Kidney (tissue), 14 donors: ENCODE measurements around the gene FAM204A. TPM values are rescaled to one million over a fixed set of nuclear protein-coding genes. Genes with fewer than 3 reads are reported as not detected.

Experiments
- DNase-seq, 5 donors: peaks; one replicate each; pipeline ENCODE4 v3.0.0-alpha.2; 2013 to 2020
- FAIRE-seq: peaks from 2 replicates; lab custom pipeline; 2012; peaks lifted over from hg19 to GRCh38; lab: Jason Lieb, UNC
- H3K27ac ChIP-seq, 2 donors: one replicate each; pipeline ENCODE4 v1.7.0; 2013; ENCODE audit warnings: low read depth in 2 of 2, low read length in 2 of 2, inconsistent platforms in 1 of 2
- H3K27me3 ChIP-seq: one replicate; pipeline ENCODE4 v1.7.1; 2013; ENCODE audit warnings: low read length, inconsistent platforms; ENCODE audit not compliant: control insufficient read depth, insufficient read depth
- H3K36me3 ChIP-seq, 3 donors: one replicate each; pipeline versions ENCODE4 v1.7.0 to v1.7.1; 2013; ENCODE audit warnings: low read length in 3 of 3, control low read depth in 1 of 3, inconsistent platforms in 1 of 3; ENCODE audit not compliant: insufficient read depth in 3 of 3, control insufficient read depth in 2 of 3
- H3K4me1 ChIP-seq, 3 donors: one replicate each; pipeline versions ENCODE4 v1.7.0 to v1.7.1; 2013; ENCODE audit warnings: low read length in 3 of 3, inconsistent platforms in 1 of 3, low read depth in 1 of 3; ENCODE audit not compliant: control insufficient read depth in 2 of 3, insufficient read depth in 2 of 3
- H3K4me3 ChIP-seq, 3 donors: one replicate each; pipeline versions ENCODE4 v1.7.0 to v1.8.1; 2013; ENCODE audit warnings: low read length in 3 of 3, control low read depth in 1 of 3, inconsistent platforms in 1 of 3
- H3K9ac ChIP-seq, 3 donors: one replicate each; pipeline versions ENCODE4 v1.7.0 to v1.7.1; 2013; ENCODE audit warnings: low read length in 3 of 3, control low read depth in 1 of 3, inconsistent platforms in 1 of 3
- H3K9me3 ChIP-seq, 3 donors: one replicate each; pipeline versions ENCODE4 v1.7.0 to v1.7.1; 2013; ENCODE audit warnings: low read length in 3 of 3, control low read depth in 1 of 3, inconsistent platforms in 1 of 3; ENCODE audit not compliant: control insufficient read depth in 2 of 3, insufficient read depth in 1 of 3
- CTCF ChIP-seq: IDR thresholded peaks from 3 replicates; pipeline ENCODE4 v1.5.1; 2012; ENCODE audit warnings: mild to moderate bottlenecking, moderate library complexity, borderline replicate concordance; ENCODE audit not compliant: insufficient read depth; ENCODE audit errors: extremely low read depth
- intact Hi-C: fragments of 100-400 bp; cut with DNase I; formaldehyde crosslinking; loops from one replicate; pipeline ENCODE4 v1.11.1; 2022
- polyA plus RNA-seq: library from polyadenylated mRNA; stranded (reverse); fragments of 350-450 nt; fragmentation: Illumina TruSeq; extraction: RNeasy Lipid Tissue Mini Kit (QIAGEN cat#74804); gene quantifications from one replicate; pipeline ENCODE4 v1.2.3, GENCODE V29; 2014; ENCODE audit warnings: low read depth, low replicate concordance; ENCODE audit not compliant: insufficient read depth
- total RNA-seq: library from RNA; stranded (reverse); fragmentation: NEBNext Ultra II Directional; extraction: Animal tissue kit (Norgen Biotek cat#: 25700); gene quantifications from one replicate; pipeline ENCODE4 v1.2.1, GENCODE V29; 2021
- donor health status: control.
- donor health status: control.
- donor health status: control.
- donor health status: control.
- donor health status: control.
- donor health status: DM: yes; HTN: yes; CAD: no.
- donor health status: Normal renal cell carcinoma (clear cell type).

Gene FAM204A
- total and polyA plus RNA-seq, 2 donors from 2014 or later, result 40.2 to 70.6 TPM

- Histone ChIP-seq H3K4me1 (no peaks in the 10 kb centered on the region), H3K36me3 (no peaks in the 10 kb centered on the region), H3K9ac (no peak overlapping the region), H3K27ac (no peak overlapping the region), H3K9me3 (peaks cover 0 to 7% (median 0%) of the 10 kb centered on the region in 3 donors), H3K4me3 (no peak overlapping the region), H3K27me3 (no peaks in the 10 kb centered on the region)
- intact Hi-C loops, result no loop called here
- no peak for TF ChIP-seq CTCF
- DNase-seq, result no peak
- FAIRE-seq, result no peak
Observed at GRCh38 chr10:118365702-118366101, 23.6 kb upstream of the FAM204A start.

GRCh38 chr10:118362103-118362502 lies 20.0 kb upstream of the FAM204A start:
- FAIRE-seq (no peak), DNase-seq (no peak)
- H3K9ac ChIP-seq, result no peak overlapping the region
- no peak overlapping the region for H3K4me3 ChIP-seq
- H3K9me3 ChIP-seq, result peaks cover 0 to 7% (median 0%) of the 10 kb centered on the region in 3 donors
- no peaks in the 10 kb centered on the region for H3K4me1 ChIP-seq
- H3K27me3 ChIP-seq, result no peaks in the 10 kb centered on the region
- TF ChIP-seq CTCF, result no peak
- no peaks in the 10 kb centered on the region for H3K36me3 ChIP-seq
- intact Hi-C loops, result no loop called here
- H3K27ac ChIP-seq, result no peak overlapping the region

- Histone ChIP-seq H3K9me3 (no peaks in the 10 kb centered on the region), H3K36me3 (no peaks in the 10 kb centered on the region), H3K4me1 (no peaks in the 10 kb centered on the region), H3K4me3 (no peak overlapping the region), H3K27ac (no peak overlapping the region), H3K9ac (no peak overlapping the region), H3K27me3 (no peaks in the 10 kb centered on the region)
- intact Hi-C loops, result no loop called here
- FAIRE-seq (no peak), DNase-seq (no peak)
- TF ChIP-seq CTCF, result no peak
Observed at GRCh38 chr10:118358327-118358726, 16.2 kb upstream of the FAM204A start.

- no peak overlapping the region for H3K9ac ChIP-seq
- no peak for FAIRE-seq
- no peak overlapping the region for H3K27ac ChIP-seq
- no peak overlapping the region for H3K4me3 ChIP-seq
- no peak for DNase-seq
- intact Hi-C loops, result no loop called here
- H3K27me3 ChIP-seq, result no peaks in the 10 kb centered on the region
- TF ChIP-seq CTCF, result no peak
- H3K36me3 ChIP-seq, result no peaks in the 10 kb centered on the region
- H3K4me1 ChIP-seq, result no peaks in the 10 kb centered on the region
- H3K9me3 ChIP-seq, result no peaks in the 10 kb centered on the region
Observed at GRCh38 chr10:118357841-118358240, 15.7 kb upstream of the FAM204A start.
